NB4 (cell line): ENCODE measurements around the gene AHR.

Source experiments
- DNase-seq: peaks from one replicate; pipeline ENCODE4 v3.0.0; 2010; ENCODE audit warnings: low read depth
- H3K4me3 ChIP-seq: one replicate; pipeline ENCODE4 v1.5.1; 2011; ENCODE audit warnings: mild to moderate bottlenecking, low read depth, low read length, moderate library complexity
- MYC ChIP-seq: IDR thresholded peaks from 2 replicates; pipeline ENCODE4 v1.6.1; 2011; ENCODE audit warnings: low read depth, low read length
- POLR2A ChIP-seq: IDR thresholded peaks from 2 replicates; pipeline ENCODE4 v1.6.1; 2011; ENCODE audit warnings: mild to moderate bottlenecking; ENCODE audit not compliant: insufficient read length; ENCODE audit errors: extremely low read depth
- TF ChIP-seq, protein P1 (sequence below): IDR thresholded peaks from one replicate; pipeline ENCODE4 v1.5.1; 2012; ENCODE audit warnings: low read depth, low read length
- TF ChIP-seq, protein P2 (sequence below): IDR thresholded peaks from 2 replicates; pipeline ENCODE4 v1.6.1; 2011; ENCODE audit warnings: low read depth, low read length

Gene AHR

DNA sequence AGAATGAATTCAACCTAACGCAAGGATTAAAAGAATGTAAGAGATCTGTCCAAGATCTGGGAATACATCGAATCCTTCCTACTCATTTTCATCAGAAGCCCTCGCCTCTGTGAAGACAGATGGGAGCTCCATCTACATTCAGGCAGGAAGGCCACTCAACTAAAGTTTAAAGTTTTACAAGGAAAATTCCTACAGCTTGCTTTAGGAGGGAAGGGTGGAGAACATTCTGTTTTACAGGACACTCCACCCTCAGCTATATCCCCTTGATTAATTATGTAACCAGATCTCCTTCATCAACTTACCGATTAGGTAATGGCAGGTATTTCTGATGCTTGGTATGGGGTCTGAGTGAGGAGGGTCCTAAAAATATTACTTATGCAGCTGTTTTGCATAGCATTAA is 5.6 kb upstream of the AHR start:
- no peak for DNase-seq
- TF ChIP-seq MYC, result no peak
- TF ChIP-seq, protein P1, sequence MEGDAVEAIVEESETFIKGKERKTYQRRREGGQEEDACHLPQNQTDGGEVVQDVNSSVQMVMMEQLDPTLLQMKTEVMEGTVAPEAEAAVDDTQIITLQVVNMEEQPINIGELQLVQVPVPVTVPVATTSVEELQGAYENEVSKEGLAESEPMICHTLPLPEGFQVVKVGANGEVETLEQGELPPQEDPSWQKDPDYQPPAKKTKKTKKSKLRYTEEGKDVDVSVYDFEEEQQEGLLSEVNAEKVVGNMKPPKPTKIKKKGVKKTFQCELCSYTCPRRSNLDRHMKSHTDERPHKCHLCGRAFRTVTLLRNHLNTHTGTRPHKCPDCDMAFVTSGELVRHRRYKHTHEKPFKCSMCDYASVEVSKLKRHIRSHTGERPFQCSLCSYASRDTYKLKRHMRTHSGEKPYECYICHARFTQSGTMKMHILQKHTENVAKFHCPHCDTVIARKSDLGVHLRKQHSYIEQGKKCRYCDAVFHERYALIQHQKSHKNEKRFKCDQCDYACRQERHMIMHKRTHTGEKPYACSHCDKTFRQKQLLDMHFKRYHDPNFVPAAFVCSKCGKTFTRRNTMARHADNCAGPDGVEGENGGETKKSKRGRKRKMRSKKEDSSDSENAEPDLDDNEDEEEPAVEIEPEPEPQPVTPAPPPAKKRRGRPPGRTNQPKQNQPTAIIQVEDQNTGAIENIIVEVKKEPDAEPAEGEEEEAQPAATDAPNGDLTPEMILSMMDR, result no peak
- no peak for TF ChIP-seq POLR2A
- TF ChIP-seq, protein P2, sequence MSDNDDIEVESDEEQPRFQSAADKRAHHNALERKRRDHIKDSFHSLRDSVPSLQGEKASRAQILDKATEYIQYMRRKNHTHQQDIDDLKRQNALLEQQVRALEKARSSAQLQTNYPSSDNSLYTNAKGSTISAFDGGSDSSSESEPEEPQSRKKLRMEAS, result no peak
- H3K4me3 ChIP-seq, result no peak overlapping the region

DNA sequence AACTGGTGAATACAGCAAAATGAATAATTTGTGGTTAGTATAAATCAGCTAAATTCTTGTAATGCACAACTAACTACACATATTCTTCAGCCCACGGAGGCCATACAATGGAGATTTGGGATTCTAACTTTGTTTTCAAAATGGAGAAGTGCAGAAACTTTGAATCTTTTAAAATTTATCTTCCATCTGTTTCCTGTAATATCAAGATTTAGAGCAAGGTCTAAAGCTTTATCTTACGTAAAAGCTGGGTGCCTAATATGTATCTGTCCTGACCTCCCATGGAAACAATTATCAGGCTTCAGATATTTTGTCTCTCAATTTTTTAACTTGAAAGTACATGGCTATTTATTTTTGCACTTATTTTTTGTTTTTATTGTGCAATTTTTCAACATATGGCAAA is 5.0 kb upstream of the AHR start:
- no peak for DNase-seq
- no peak for TF ChIP-seq MYC
- TF ChIP-seq, protein P2, result no peak
- TF ChIP-seq, protein P1, result no peak
- TF ChIP-seq POLR2A, result no peak
- no peak overlapping the region for H3K4me3 ChIP-seq

DNA sequence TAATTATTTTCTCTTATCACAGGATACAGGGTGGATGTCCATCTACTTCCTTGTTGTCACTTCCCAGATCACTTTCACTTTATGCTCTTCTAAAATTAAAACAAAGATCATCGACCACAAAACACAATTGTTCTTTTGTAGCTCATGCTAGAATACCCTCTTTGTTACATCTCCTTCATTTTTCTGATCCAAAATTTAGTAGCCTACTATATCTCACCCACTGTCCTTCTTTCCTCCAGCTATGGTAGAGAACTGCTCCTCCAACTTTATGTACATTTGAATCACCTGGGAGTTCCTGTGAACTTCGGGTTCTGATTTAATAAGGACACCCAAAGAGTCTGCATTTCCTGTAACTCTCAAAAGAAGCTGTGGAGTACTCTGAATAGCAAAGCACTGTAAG is 1.2 kb upstream of the AHR start:
- TF ChIP-seq, protein P1, result no peak
- TF ChIP-seq POLR2A (no peak), MYC (no peak)
- TF ChIP-seq, protein P2, result no peak
- DNase-seq, result no peak
- H3K4me3 ChIP-seq, result no peak overlapping the region

DNA sequence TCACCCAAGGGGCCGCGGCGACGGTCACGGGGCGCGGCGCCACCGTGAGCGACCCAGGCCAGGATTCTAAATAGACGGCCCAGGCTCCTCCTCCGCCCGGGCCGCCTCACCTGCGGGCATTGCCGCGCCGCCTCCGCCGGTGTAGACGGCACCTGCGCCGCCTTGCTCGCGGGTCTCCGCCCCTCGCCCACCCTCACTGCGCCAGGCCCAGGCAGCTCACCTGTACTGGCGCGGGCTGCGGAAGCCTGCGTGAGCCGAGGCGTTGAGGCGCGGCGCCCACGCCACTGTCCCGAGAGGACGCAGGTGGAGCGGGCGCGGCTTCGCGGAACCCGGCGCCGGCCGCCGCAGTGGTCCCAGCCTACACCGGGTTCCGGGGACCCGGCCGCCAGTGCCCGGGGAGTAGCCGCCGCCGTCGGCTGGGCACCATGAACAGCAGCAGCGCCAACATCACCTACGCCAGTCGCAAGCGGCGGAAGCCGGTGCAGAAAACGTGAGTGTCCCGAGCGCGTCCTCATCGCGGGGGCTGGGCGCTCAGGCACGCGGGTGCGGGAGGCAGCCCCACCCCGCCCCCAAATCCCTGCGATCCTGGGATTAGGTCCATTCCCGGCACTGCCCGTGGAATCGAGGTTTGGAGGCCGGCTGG is 509 bp downstream of the AHR start:
- H3K4me3 ChIP-seq, result peak overlapping the region; percentile 83
- TF ChIP-seq POLR2A (peak; percentile 10), MYC (peak; percentile 68; the same call in 1 of the 2 replicates)
- TF ChIP-seq, protein P1, result no peak
- TF ChIP-seq, protein P2, result peak; percentile 47
- peak; percentile 68 for DNase-seq

DNA sequence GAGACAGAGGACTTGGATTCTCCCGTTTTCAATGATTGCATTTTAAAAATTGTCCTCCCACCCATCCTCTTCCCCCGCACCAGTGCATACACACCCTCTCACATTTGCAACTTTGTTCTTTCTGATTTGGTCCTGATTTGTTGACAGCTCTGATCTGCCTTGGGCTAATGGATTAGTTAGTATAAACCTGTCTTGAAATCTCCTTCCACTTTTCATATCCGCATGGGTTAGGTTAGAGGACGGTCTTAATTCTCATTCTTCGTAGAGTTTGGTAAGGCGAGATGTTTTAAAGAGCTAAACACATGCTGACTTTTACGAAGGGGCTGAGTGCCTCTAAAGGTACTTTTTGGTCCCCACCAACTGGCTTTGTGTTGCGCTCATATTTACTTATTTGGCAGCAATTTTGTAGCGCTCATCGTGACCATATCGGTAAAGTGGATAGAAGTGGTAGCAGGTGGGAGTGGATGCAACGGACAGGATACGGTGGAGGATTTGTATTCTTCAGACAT is 1.1 kb downstream of the AHR start:
- DNase-seq, result peak; percentile 57
- peak overlapping the region; percentile 83 for H3K4me3 ChIP-seq
- TF ChIP-seq MYC (no peak), POLR2A (no peak)
- TF ChIP-seq, protein P2, result no peak
- TF ChIP-seq, protein P1, result no peak
